ENCODE measurements around the gene TTLL10.
"Not testable (repeated sequence)": the region's sequence is repeated elsewhere in the genome, so short reads cannot be mapped to it uniquely, and the experiment has no call there.

Gene TTLL10

GRCh38 chr1:1136547-1137230 is 37.0 kb upstream of the TTLL10 start:
- Mint-ChIP-seq H3K27ac (no peak overlapping the region), H3K4me1 (peaks cover 4% of the 10 kb centered on the region), H3K4me3 (no peak overlapping the region), H3K9me3 (no peaks in the 10 kb centered on the region), H3K36me3 (no peaks in the 10 kb centered on the region), H3K27me3 (no peaks in the 10 kb centered on the region)

DNA sequence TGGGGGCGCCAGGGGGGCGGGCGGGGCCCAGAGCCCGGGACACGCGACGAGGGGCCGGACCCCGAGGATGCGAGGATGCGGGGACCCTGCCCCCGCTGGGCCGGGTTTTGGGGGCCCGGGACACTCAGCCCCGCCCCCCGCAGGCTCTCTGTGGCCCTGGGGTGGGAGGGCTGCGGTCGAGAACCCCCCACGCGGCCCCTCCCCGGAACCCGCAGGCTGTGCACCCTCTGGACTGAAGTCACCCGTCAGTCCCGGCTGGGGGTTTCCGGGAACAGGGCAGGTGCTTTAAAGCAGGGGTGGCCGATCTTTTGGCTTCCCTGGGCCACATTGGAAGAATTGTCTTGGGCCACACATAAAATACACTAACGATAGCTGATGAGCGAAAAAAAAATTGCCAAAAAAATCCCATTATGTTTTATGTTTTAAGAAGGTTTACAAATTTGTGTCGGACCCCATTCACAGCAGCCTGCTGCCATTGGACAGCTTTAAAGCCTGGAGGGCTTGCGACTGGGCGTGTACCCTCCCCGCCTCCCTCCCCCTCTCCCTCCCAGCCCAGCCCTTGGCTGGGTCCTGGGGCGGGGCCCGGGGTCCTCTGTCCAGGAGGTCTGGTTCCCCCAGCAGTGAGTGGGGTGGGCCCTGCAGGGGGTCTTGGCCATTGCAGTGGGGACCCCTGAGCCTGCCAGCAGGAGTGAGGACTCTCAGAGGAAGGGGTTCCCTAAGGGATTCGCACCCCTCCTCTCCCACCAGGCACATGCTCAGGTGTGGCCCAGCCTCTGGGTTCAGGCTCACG is 36.2 kb upstream of the TTLL10 start:
- Mint-ChIP-seq H3K4me3 (peak overlapping the region; percentile 76), H3K9me3 (no peaks in the 10 kb centered on the region), H3K27me3 (no peaks in the 10 kb centered on the region), H3K27ac (peak overlapping the region; percentile 90), H3K36me3 (no peaks in the 10 kb centered on the region), H3K4me1 (peaks cover 5% of the 10 kb centered on the region)

DNA sequence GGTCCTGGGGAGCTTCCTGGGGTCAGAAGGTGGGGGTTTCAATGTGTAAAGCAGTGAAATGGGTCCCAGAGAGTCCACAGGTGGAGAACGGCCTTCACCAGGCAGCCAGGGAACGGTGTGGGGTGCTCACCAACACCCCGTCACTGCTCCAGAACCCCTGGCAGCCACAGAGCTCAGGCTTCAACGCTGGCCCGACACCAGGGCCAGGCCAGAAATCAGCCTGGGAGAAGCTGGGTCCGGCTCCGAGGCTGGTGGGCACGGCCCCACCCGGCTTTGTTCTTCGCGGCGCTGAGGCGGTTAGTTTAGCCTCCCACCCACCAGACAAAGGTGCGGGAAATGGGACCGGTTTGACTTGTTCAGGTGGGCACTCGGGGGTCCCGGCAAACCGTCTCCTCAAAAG is 33.0 kb upstream of the TTLL10 start:
- Mint-ChIP-seq H3K4me1 (peaks cover 15% of the 10 kb centered on the region), H3K27ac (no peak overlapping the region), H3K9me3 (no peaks in the 10 kb centered on the region), H3K27me3 (no peaks in the 10 kb centered on the region), H3K4me3 (no peak overlapping the region), H3K36me3 (no peaks in the 10 kb centered on the region)

- H3K4me3 Mint-ChIP-seq, result no peak overlapping the region
- no peaks in the 10 kb centered on the region for H3K36me3 Mint-ChIP-seq
- no peaks in the 10 kb centered on the region for H3K9me3 Mint-ChIP-seq
- H3K4me1 Mint-ChIP-seq, result peaks cover 15% of the 10 kb centered on the region
- H3K27ac Mint-ChIP-seq, result no peak overlapping the region
- H3K27me3 Mint-ChIP-seq, result no peaks in the 10 kb centered on the region
Observed at GRCh38 chr1:1141244-1141910, 32.3 kb upstream of the TTLL10 start.

DNA sequence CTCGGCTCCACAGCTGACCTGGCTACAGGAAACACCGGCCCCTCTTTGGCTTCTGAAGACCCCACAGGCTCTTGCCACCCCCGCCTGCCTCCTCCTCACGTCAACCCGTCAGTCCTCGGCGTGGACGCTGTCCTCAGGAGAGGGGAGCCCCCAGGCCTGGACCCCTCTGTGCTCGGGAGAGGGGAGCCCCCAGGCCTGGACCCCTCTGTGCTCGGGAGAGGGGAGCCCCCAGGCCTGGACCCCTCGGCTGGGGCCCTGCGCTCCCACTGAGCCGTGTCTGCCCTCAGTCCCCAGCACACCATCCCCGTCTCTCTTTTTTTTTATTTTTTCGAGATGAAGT is 31.8 kb upstream of the TTLL10 start:
- no peaks in the 10 kb centered on the region for H3K36me3 Mint-ChIP-seq

GRCh38 chr1:1142352-1142751 is 31.3 kb upstream of the TTLL10 start:
- not testable (repeated sequence) for H3K27me3 Mint-ChIP-seq, H3K4me3 Mint-ChIP-seq, H3K36me3 Mint-ChIP-seq, H3K9me3 Mint-ChIP-seq
- H3K4me1 Mint-ChIP-seq, result peaks cover 13% of the 10 kb centered on the region
- peak overlapping the region; percentile 51 for H3K27ac Mint-ChIP-seq

More for the DNA sequence above, 31.8 kb upstream of the TTLL10 start:
- no peak overlapping the region for H3K4me3 Mint-ChIP-seq
- H3K27ac Mint-ChIP-seq, result no peak overlapping the region
- peaks cover 15% of the 10 kb centered on the region for H3K4me1 Mint-ChIP-seq
- no peaks in the 10 kb centered on the region for H3K27me3 Mint-ChIP-seq
- no peaks in the 10 kb centered on the region for H3K9me3 Mint-ChIP-seq

DNA sequence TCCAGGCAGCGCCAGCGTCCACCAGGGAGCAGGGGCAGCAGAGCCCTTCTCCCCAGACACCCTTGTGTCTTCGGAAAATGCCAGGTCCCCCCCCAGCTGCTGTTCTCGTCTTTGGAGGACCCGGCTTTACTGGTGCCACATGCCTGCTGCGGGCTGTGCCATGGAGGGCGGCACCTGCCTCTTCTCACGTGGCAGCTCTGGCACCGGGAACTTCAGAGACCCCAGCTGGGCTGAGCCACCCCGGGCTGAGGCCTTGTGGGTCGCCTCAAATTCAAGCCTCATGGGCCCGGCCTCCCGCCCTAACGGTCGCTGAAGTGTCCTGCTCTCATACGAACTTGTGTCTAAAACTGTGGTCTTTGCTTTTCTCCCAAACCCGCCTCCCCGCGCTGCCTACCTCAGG is 30.8 kb upstream of the TTLL10 start:
- Mint-ChIP-seq H3K4me1 (peaks cover 11% of the 10 kb centered on the region), H3K4me3 (no peak overlapping the region), H3K27ac (peak overlapping the region; percentile 51), H3K36me3 (no peaks in the 10 kb centered on the region), H3K9me3 (no peaks in the 10 kb centered on the region), H3K27me3 (no peaks in the 10 kb centered on the region)

DNA sequence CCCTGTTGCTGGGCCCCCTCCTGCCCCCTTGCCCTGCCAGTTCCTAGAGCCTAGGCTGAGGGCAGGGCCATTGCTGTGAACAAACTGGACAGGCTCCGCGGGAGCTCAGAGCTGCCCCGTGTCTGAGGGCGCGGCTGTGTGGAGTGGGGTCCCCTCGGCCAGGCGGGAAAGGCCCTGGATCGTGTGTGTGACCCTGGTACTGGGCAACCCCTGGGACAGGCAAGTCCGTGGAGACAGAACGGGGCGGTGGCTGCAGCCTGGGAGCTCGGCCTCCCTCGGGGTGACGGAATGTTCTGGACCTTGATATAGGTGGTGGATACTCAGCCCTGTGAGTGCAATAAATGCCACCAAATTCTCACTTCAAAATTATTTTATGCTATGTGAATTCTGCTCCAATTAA is 30.0 kb upstream of the TTLL10 start:
- Mint-ChIP-seq H3K27me3 (no peaks in the 10 kb centered on the region), H3K4me1 (peaks cover 11% of the 10 kb centered on the region), H3K27ac (peak overlapping the region; percentile 82), H3K36me3 (no peaks in the 10 kb centered on the region), H3K9me3 (no peaks in the 10 kb centered on the region), H3K4me3 (no peak overlapping the region)

DNA sequence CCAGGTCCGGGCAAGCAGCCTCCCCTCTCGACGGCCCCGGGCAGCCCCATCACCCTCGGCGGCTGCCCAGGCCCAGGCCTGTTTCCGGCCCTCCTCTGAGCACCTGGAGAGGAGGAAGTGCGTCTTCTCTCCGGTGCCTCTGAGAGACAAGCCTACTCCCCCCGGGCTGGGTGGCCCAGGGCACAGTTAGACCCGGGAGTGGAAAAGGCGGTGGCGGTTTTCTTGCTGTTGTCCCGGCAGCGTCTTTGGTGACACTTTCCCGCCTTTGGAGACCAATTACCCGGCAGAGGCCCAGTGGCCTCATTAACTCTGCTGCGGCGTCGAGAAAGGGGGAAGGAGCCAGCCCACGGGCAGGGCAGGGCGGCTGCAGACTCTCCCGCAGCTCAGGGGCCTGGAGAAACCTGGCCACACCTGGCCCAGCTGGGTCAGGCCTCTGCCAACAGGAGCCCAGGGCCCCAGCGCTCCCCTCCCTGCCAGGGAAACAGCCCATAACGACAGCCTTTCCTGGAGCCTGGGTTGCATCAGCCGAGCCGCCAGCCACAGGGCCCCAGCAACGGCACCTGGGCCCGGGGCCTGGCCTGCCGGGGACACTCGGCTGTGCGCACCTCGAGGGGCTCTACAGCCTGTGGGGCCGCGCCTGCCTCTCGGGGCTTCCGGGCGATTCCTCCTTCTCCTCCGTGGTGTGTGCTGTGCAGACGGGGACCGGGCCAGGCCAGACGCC is 29.4 kb upstream of the TTLL10 start:
- no peaks in the 10 kb centered on the region for H3K9me3 Mint-ChIP-seq
- peak overlapping the region; percentile 82 for H3K27ac Mint-ChIP-seq
- no peaks in the 10 kb centered on the region for H3K36me3 Mint-ChIP-seq
- no peaks in the 10 kb centered on the region for H3K27me3 Mint-ChIP-seq
- peak overlapping the region; percentile 15 for H3K4me3 Mint-ChIP-seq
- peaks cover 11% of the 10 kb centered on the region for H3K4me1 Mint-ChIP-seq

- no peaks in the 10 kb centered on the region for H3K9me3 Mint-ChIP-seq
- no peak overlapping the region for H3K27ac Mint-ChIP-seq
- peaks cover 11% of the 10 kb centered on the region for H3K4me1 Mint-ChIP-seq
- H3K36me3 Mint-ChIP-seq, result no peaks in the 10 kb centered on the region
- no peaks in the 10 kb centered on the region for H3K27me3 Mint-ChIP-seq
- H3K4me3 Mint-ChIP-seq, result no peak overlapping the region
Observed at GRCh38 chr1:1144843-1145546, 28.7 kb upstream of the TTLL10 start.

GRCh38 chr1:1145547-1145914 is 28.1 kb upstream of the TTLL10 start:
- no peaks in the 10 kb centered on the region for H3K27me3 Mint-ChIP-seq
- peaks cover 11% of the 10 kb centered on the region for H3K4me1 Mint-ChIP-seq
- H3K27ac Mint-ChIP-seq, result no peak overlapping the region
- no peaks in the 10 kb centered on the region for H3K36me3 Mint-ChIP-seq
- H3K9me3 Mint-ChIP-seq, result no peaks in the 10 kb centered on the region
- H3K4me3 Mint-ChIP-seq, result no peak overlapping the region

- Mint-ChIP-seq H3K27ac (no peak overlapping the region), H3K4me1 (peaks cover 11% of the 10 kb centered on the region), H3K9me3 (no peaks in the 10 kb centered on the region), H3K27me3 (no peaks in the 10 kb centered on the region), H3K4me3 (no peak overlapping the region), H3K36me3 (no peaks in the 10 kb centered on the region)
Observed at GRCh38 chr1:1146026-1146425, 27.7 kb upstream of the TTLL10 start.

GRCh38 chr1:1146596-1146995 is 27.1 kb upstream of the TTLL10 start:
- Mint-ChIP-seq H3K36me3 (no peaks in the 10 kb centered on the region), H3K4me3 (no peak overlapping the region), H3K27me3 (no peaks in the 10 kb centered on the region), H3K4me1 (peaks cover 11% of the 10 kb centered on the region), H3K27ac (peak overlapping the region; percentile 23), H3K9me3 (no peaks in the 10 kb centered on the region)

GRCh38 chr1:1148061-1148460 is 25.6 kb upstream of the TTLL10 start:
- H3K4me1 Mint-ChIP-seq, result peaks cover 6% of the 10 kb centered on the region
- peaks cover 7% of the 10 kb centered on the region for H3K9me3 Mint-ChIP-seq
- H3K27me3 Mint-ChIP-seq, result no peaks in the 10 kb centered on the region
- no peaks in the 10 kb centered on the region for H3K36me3 Mint-ChIP-seq
- H3K27ac Mint-ChIP-seq, result peak overlapping the region; percentile 83
- no peak overlapping the region for H3K4me3 Mint-ChIP-seq

GRCh38 chr1:1148569-1148968 is 25.1 kb upstream of the TTLL10 start:
- Mint-ChIP-seq H3K4me1 (peaks cover 6% of the 10 kb centered on the region), H3K27ac (peak overlapping the region; percentile 79), H3K9me3 (peaks cover 12% of the 10 kb centered on the region)

More at GRCh38 chr1:1148569-1148968, 25.1 kb upstream of the TTLL10 start:
- Mint-ChIP-seq H3K4me3 (no peak overlapping the region), H3K27me3 (no peaks in the 10 kb centered on the region), H3K36me3 (no peaks in the 10 kb centered on the region)
